HG02884 (cell line): ENCODE data around the gene DPYSL4.

Source experiments
- ATAC-seq: cut with Tn5 transposase; IDR thresholded peaks from one replicate; pipeline ENCODE4 v1.9.1; 2021; ENCODE audit warnings: mild to moderate bottlenecking, moderate library complexity; ENCODE audit not compliant: unreplicated experiment

Gene DPYSL4

DNA sequence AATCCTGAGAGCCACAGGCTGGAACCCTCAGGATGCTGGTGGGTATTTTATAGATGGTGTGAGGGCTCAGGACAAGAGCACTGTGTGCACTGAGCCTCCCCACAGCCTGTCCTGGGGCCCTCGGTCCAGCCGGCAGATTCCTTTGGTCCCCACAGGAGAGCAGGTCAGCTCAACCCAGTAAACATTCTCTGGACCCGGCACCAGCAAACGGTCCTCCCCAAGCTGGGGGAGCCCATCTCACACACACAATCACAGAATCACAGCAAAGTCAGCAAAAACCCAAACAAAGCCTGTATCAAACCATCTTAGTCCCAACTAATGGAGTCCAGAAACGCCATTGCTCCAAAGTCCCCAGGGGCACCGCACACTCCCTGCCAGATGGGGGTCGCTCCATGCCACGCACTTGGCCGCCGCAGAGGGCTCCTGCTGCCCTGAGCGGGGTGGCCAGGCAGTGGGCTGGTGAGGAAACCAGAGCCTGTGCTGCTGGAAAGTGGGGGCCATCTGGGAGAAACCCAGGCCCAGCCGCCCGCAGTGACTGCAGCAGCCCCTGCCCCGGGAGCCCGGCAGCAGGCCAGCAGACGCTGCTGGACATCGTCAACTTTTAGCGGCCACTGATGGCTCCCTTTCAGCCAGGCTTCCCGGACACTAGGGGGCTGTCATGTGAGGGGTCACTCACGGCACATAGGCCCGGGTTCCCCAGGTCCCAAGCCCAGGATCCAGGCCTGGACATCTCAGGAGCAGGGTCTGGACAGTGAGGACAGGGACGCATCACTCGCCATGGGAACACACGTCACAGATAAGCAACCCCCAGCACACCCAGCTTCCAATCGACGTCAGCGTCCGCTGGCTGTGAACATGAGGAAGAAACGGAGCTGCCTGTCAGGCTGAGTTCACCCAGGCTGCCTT lies 52.6 kb downstream of the DPYSL4 start:
- ATAC-seq, result no peak

DNA sequence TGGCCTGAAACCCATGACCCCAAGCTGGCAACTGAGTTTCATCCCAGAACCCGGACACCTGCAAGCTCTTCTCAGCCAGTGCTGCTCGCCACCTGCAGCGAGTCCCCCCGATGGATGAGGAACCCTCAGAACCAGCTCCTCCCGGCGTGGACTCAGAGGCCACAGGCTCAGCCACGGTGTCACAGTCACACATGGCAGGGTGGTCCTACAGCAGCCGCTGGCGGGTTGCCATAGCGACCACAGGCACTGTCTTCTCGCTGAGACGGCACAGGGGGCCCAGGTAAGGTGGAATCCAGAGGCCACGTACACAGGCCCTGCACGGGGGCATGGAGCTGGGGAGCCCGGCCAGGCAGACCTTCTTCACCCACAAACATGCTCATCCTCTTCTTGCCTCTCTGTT lies 53.4 kb downstream of the DPYSL4 start:
- no peak for ATAC-seq

DNA sequence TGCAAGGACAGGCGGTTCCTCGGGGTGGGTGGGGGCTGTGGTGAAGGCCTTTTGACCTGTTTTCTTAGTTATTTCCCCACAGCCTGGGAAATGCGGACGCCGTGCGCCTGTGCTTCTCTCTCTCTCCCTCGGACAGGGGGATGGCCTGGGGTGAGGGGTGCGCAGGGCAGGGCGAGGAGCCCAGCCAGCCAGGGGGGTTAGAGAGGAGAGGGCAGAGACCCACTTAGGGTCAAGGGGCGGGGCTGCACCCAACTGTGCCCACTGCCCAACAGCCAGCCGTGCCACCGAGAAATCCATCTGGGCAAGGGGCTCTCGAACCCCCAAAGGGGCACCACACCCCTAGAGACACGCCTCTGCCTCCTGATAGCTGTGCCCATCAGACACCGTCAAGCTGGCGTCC lies 53.8 kb downstream of the DPYSL4 start:
- ATAC-seq, result no peak

DNA sequence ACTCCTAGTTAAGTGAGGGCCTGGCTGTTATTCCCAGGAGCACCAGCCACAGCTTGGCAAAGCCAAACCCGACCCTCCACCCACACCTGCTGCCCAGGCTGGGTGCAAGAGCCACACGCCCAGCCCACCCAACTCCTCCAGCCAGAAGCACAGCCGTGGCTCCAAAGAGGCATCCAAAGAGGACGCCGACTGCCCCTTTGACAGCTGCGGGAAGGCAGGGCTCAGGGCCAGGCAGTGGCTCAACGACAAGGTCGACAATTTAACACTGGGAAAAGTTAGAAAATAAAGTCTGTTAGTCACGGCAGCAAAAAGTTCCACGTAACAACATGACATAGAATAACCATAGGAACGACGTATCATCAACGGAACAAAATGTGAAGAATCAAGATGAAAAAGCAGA lies 54.3 kb downstream of the DPYSL4 start:
- ATAC-seq, result no peak

DNA sequence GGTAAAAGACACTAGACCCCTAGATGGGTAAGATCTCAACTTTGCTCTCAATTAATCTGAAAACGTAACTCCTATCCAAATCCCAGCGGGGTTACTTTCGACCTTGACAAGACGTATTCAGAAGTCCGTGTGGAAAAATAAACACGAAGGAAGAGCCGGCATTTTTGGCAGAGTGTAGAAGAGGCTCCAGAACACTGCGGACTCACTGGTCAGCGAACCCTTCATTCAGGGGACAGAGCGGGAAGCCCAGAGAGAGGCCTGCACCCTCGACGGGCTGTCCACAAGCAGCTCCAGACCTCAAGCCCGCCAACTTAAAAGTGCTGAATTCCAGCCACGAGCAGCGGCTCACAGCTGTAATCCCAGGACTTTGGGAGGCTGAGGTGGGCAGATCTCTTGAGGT lies 54.7 kb downstream of the DPYSL4 start:
- no peak for ATAC-seq

DNA sequence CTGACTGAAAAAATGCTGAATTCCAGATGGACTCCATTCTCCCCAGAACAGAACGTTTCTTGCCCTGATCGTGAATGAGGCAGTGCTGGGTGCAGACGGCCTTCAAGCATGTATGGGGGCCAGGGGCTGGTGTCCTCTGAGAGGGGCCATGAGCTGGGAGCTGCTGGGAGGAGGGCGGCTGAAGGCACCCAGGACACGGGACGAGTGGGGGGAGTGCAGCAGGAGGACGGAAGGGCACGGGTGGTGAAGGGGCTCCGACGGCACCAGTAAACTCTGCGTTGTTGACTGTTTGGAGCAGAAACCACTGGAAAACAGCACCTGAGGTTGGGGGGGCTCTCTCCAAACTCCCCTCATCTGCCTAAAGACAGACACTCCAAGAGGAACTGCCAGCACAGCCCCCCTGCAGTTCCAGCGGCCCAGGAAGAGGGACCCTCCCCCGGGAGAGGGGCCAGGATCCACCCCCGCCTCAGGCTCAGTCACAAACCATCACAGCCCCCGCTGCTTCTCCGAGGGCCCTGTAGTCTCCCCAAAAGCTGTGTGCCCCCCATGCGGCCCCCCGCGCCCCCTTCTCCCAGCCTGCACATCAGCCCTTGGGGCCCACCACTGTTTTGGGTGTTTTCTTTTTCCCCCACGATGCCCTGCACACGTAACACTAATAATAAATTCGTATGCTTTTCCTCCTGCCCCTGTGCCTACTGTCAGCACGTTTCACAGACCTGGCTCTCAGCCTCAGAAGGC lies 55.5 kb downstream of the DPYSL4 start:
- no peak for ATAC-seq

DNA sequence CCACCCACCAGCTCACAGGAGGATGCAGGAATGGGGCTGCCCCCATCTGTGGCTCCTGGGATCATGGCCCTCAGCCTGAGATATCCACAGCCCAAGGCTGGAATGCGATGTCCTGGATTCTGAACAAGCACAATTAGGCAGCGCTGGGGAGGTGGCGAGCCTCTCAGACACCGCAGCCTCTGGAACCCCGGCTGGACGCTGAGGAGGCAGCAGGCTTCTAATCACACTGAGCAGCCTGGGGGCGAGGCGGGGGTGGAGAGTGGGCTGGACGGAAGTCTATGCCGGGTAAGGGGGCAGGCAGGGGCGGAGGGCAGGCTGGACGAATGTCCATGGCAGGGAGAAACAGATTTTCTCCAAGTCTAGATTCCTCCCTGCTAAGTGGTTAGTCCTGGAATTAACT lies 56.4 kb downstream of the DPYSL4 start:
- ATAC-seq, result no peak

DNA sequence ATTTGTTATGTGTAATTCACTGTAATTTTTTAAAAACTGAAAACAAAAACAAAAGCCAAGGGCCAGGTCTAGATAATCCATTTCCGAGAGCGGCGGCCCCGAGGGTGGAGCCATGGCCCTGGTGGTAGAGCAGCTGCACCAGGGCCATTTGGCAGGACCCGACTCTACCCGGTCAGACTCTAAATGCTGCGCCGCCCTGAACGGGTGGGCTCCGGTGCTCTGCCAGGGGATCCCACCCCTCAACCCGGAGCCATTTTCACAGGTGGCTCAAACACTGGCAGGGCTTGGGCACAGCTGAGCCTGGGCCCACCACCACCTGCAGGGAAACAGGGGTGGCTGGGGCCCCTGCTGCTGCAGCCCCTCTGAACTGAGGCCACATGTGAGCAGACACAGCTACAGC lies 56.9 kb downstream of the DPYSL4 start:
- no peak for ATAC-seq

DNA sequence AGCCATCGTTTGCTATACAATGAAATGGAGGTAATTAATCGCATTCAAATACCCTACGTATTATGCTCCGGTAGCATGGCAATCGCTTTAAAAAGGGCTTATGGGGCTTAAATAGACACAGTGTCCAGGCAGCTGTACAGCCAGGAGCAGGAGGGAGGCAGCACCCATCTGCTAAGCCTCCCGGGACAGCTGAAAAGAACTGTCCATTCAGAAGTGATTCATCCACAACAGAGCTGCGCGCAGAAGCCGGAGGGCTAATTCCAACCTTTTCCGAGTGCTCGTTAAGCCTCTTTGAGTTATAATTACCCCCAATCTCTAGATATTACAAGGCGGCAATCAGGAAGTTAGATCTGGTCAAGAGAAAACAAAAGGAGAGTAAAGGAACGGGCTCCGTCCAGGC lies 58.3 kb downstream of the DPYSL4 start:
- ATAC-seq, result no peak

DNA sequence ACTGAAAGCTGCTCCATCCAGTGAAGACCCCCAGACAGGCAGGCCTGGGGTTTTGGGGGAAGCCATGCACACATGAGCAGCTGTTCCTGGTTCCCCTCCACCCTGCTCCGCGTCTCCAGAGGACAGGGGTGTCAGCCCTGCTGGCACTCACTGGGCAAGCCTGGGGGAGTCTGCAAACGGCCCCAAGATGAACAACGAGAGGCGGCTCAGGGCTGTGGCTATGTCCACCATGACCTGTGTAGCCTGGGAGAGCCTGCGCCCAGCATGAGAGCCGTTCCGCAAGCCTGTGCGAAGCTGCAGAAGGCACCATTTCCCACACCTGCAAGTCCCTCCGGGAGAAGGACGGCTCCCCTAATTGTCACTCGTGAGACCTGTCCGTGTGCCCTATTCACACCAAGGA lies 59.5 kb downstream of the DPYSL4 start:
- no peak for ATAC-seq

DNA sequence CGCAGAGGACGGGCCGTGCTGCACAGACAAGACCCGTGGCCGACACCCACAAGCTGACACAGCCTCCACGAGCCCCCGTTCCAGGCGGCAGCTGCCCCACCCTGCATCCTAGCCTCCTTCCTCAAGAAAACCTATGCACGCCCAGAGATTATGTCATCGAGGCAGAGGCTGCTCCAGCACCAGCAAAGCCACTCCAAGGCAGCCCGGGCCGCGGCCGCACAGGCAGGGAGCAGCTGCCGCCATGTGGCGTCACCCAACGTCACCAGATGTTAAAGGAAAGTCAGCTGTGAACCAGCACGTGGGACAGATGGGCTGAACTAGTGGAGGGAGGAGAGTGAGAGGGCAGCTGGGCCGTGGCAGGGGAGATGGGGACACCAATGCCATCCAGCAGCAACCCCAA lies 61.2 kb downstream of the DPYSL4 start:
- ATAC-seq, result no peak

DNA sequence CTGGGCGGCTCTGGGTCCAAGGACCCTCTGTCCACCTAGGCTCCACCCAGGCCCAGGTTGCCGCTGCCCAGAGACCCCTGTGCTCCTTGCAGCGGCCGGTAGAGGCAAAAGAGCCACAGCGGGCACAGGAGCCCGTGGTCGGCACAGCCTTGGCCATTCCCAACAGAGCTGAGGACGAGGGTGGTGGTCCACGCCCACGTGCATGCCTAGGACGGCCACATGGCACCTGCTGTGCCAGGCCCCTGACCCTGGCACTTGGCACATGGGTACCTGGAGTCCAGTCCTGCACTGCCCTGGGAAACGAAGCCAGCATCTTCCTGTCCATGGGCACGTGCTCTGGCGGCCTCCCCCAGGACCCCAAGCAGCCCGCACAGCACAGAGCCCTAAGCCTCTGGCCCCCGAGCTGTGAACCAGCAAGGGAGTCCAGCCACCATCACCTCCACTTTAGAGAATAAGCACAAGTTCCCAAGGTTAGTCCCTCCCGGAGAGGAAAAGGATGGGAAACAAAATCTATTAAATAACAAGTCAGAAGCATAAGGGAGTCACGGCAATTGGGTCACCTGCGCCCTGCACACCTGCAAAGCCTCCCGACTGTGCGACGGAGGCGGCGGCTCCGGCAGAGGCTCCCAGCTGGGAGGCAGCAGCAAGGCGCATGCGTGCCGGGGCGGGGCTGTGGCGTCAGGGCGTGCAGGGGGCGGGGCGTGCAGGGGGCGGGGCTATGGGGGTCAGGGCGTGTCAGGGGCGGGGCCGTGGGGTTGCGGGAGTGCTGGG lies 61.9 kb downstream of the DPYSL4 start:
- peak; percentile 56 for ATAC-seq

DNA sequence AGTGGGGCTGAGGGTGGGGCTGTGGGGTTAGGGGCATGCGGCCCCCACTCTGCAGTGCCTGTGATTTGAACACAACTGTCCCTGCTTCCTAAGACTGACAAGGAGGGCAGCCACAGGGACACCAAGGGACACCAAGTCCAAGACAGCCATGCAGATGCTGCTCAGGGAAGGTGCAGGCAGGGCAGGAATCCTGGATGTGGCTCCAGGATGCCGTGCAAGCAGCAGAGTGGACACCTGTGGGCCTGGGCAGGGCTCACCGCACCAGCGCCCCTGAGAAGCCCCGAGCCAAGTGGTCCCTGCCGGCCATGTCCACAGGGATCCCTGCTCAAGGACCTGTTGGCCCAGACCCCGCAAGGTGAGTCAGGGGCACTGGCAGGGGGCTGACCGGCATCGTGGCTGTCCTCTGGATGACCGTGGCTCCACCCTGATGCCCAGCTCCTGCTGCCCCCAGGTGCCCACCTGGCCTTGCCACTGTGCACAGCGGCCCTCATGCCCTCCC lies 62.5 kb downstream of the DPYSL4 start:
- peak; percentile 18 for ATAC-seq

DNA sequence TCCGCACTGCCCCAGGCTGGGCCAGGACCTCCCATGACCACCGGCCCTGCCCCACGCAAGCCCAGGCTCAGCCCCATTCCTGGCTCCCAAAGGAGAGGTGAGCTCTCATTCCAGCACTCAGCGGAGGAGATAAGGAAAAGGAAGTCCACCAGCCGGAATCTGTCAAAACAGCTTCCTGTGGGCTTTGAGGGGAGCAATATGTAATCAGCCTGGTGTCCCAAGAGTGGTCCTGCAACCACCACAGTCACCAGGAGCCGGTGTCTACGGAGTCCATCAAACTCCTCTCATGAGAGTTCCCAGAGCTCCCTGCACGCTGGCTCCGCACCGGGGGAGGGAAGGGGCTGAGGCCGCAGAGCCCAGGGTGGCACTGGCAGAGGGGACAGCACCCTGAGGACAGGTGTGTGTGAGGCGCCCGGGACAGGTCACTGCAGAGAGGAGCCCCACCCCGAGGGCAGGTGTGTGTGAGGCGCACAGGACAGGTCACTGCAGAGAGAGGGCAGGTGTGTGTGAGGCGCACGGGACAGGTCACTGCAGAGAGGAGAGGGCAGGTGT lies 63.2 kb downstream of the DPYSL4 start:
- ATAC-seq, result no peak

DNA sequence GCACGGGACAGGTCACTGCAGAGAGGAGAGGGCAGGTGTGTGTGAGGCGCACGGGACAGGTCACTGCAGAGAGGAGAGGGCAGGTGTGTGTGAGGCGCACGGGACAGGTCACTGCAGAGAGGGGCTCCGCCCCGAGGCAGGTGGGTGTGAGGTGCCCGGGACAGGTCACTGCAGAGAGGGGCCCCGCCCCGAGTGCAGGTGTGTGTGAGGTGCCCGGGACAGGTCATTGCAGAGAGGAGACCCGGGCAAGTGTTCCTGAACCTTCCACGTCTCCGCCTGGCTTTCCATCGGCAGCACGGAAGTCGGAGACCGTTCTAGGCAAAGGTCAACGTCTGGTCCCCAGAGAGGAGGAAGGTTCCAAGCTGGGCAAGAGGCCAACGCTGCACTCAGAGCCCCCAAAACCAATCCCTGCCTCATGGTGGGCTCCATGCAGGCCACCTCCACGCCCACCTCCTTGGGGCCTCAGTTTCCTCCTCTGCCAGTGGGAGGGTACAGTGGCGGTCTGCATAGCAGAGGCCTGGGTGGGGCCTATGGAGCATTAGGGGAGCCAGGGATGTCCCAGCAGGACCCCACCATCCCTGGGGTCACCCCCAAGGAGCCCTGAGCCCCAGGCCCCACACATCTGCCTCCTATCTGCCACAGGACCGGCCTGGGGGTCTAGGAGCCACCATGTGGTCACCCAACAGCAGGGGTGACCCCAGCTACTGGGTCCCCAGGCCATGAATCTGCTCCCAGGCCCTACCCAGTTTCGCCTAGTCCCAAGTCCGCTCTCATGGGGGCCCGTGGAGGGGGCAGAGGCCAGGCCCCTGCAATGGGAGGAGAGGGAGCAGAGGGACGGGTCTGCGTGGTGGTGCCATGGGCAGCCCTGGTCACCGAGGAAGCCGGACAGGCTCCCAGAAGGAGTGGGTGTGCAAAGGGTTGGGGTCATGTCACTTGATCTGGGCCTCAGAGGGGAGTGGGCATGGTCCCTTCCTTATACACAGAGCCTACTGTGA lies 64.0 kb downstream of the DPYSL4 start:
- ATAC-seq, result no peak

DNA sequence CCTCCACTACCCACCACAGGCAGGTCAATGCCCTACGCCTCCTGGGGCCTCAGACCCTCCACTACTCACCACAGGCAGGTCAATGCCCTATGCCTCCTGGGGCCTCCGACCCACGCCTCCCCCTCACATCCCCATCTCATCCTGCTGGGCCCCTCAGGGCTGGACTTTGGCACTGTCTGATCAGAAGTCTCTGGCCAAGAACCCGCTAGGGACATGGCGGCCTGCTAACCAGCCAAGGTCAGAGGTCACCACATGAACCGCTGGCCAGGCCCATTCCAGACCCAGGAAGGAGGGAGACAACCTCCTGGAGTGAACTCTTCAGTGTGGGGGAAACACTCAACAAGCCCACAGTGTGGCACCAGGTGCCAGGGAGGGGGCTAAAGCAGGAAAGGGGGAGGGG lies 65.2 kb downstream of the DPYSL4 start:
- no peak for ATAC-seq

DNA sequence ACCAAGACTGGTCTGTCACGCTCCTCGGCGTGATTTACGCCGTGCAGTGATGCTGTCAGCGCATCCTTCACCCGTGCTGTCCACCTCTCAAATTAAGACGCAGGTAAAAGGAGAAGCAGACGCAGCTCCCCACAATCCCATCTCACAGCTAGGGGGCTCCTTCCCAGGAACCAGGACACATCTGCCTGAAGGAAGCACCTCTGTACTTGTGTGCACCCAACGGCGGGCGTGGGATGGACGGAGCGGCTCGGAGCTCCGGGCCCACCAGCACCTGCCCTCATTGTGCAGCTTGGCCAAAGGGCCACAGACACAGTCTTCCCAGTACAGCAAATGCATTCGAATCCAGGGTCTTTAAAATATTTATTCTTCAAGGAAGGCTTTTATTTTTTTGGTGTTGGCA lies 65.7 kb downstream of the DPYSL4 start:
- no peak for ATAC-seq

DNA sequence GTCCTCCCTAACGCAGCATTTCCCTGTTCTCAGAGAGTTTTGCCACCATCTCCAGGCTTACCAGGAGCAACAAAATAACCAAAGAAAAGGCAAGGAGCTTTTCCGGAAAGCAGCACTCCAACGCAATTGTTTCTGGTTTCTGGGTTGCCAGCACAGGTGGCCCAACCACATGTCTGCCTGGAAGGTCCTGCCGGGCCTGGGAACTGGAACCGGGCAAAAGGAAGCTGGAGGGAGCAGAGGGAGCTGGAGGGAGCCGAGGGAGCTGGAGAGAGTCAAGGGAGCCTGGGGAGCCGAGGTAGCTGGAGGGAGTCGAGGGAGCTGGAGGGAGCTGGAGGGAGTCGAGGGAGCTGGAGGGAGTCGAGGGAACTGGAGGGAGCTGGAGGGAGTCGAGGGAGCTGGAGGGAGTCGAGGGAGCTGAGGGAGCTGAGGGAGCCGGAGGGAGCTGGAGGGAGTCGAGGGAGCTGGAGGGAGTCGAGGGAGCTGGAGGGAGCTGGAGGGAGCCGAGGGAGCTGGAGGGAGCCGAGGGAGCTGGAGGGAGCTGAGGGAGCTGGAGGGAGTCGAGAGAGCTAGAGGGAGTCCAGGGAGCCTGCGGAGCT lies 66.4 kb downstream of the DPYSL4 start:
- no peak for ATAC-seq

DNA sequence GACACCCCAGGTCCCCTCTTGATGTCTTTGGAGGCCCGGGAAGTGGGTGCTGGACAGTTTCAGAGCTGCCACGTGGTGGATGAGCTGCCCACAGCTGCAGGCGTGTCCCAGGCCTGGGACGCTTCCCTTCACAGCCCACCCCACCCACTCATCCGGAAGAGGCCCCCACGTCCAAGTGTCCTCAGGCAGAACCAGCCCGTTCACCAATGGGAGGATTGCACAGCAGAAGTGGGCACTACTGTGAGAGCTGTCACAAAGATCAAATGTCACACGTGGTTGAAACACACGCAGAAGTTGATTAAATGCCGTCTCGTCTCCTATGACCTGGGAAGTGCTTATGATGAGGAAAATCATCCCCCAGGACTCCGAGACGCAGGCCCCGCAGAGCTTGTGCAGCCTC lies 68.1 kb downstream of the DPYSL4 start:
- no peak for ATAC-seq
